Fibroblast of upper back skin (primary cell): Measurements from ENCODE around the gene ITIH5.
"Not testable (repeated sequence)": the region's sequence is repeated elsewhere in the genome, so short reads cannot be mapped to it uniquely, and the experiment has no call there.

ENCODE experiments used
- DNase-seq: peaks from one replicate; pipeline ENCODE4 v3.0.0-alpha.2; 2013

ITIH5 gene

DNA sequence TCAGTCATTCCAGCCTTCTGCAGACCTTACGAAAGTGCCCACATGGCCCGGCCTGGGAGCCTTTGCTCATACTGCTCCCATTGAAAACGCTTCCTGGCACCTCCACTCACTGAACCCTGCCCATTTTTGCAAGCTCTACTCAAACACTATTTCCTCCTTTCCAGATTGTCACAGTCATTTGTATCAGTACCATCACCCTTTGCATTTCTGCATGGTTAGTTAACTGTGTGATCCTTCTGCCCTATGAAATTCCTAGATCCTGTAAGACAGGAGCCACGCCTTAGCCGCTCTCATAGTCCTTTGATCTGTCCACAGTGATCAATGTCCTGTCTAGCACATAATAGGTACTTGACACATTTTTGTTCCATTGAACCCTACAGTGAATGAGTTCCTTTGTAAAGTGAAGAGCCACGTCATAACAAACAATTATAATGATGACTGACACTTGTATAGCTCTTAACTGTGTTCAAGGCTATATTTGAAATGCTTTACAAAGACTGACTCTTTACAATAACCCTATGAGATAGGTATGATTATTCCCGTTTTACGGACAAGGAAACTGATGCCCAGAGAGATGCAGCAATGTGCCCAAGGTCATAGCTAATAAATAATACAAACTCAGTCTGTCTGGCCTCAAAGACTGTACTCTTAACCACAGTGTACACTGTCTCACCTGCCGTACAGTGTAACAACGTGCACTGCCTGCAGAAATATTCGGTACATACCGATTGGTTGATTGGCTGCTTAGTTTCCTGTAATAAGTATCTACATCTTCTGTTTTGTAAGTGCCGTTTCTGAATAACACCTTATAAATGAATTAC lies 19.8 kb upstream of the ITIH5 start:
- DNase-seq: no peak

DNA sequence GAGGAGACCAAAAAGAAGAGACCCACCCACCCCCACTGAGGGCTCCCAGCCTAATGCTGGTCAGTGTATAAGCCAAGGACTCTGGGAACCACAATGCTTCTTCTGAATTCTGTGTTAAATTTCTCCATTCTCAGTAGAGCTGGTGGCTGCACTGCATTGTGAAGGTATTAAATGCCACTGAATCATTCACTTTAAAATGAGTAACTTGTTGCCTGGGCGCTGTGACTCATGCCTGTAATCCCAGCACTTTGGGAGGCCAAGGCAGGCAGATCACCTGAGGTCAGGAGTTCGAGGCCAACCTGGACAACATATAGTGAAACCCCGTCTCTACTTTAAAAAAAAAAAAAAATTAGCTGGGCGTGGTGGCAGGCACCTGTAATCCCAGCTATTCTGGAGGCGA lies 13.3 kb upstream of the ITIH5 start:
- DNase-seq: not testable (repeated sequence)

DNA sequence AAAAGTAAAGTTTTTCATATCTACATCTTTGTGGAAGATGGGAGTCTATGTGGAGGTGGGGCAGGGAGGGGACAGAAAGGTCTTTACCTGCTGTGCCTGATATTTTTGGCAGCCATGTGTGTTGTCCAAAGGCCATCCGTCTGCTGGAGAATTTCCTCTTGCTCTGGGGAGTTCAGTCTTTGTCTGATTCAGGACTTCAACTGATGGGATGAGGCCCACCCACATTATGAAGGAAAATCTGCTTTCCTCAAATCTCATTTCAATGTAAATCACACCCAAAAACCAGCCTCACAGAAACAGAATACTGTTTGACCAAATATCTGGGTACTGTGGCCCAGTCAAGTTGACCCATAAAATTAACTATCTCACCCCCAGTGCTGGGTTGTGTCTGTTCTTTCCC lies 12.5 kb upstream of the ITIH5 start:
- no peak for DNase-seq

DNA sequence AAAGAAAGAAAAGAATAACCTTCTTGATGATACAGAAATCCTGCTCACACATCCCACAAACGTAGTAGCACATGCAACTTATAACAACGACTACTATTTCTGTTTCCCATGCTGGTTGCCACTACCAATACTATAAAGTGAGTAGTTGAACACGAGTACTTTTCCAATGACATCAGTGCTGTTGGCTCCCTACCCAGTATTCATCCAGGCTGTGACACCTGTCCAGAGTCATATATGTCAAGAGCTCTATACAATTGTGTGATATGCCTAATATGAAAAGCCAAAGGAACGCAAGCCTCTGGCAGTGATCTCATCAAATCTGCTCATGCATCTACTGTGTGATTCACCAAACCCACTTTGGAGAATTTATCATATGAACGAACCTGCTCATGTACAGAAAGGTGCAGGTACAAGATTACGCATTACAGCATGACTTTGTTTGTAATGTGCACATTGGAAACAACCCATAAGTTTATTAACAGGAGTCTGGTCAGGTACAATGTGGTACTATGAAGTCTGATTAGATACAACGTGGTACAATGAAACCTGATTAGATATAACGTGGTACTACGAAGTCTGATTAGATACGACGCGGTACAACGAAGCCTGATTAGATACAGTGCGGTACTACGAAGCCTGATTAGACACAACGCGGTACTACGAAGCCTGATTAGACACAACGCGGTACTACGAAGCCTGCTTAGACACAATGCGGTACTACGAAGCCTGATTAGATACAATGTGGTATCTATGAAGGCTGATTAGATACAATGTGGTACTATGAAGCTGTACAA lies 5.8 kb upstream of the ITIH5 start:
- DNase-seq: no peak

DNA sequence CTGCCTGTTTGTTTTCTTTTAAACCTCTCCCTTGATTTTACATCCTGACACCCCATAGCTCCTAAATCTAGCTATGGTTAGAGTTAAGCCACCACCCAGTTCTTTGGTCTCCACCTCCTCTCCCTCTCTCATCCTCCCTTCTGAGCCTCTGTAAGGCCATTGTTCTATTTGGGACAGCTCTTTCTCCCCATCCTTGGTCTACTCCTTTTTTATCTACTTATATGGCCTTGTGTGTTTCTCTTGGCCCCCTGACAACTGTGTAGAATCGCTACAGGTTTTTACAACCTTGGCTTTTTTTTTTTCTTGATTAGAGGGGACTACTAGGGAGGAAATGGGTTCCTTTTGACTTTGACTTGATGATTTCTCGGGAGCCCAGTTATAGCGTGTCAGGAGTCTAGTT lies 3.4 kb upstream of the ITIH5 start:
- no peak for DNase-seq

DNA sequence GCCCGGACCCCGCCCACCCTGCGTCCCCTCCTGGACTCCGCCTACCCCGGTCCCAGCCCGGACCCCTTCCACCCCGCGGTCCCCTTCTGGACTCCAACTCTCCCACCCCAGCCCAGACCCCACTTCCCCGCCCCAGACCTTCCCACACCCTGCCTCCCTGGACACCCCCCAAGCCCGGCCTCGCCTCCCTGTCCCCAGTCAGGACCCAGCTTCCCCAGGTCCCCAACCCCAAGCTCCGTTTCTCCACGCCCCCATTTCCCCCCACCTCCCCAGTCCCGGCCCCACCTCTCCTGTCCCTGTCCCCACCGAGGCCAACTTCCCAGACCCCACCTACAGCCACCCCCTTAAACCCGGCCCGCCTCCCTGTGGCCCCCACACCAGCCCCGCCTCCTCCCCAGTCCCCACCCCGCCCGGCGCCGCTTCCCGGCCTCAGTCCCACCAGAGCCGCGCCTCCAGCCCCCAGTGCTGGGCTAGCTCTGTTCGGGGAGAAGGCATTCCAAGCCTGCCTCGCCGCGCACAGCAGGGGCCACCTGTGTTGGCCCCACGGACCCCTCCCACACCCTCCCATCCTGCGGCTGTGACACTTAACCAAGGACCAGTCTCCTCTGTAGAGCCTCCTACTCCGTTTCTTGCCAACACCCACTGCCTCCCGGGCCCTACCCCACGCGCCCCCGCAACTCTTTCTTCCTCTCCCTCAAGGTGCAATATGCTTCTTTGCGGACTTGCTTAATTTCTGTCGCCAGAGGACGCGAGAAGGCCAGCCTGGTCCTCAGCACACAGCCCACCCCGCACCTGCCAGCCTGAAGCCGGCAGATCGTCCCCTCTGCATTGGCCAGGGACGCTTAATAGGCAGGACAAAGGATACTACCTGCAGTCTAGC lies 736 bp upstream of the ITIH5 start:
- no peak for DNase-seq

DNA sequence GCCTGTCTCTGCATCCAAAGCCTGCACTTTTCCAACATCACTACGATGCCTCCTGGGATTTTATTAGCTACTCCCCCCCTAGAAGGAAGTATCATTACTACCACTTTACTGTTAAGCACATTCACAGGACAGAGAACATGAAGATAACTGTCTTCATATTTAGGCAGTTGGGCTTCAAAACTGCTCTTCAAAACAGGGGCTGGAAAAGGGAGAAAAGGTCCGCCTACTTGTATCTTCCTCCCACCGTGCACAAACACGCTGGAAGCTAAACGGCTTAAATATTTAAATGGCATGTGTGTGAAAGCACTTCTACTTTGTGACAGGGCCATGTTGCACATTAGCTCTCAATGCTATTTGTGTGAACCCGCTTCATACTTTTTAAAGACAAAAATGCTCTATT lies 999 bp downstream of the ITIH5 start:
- DNase-seq: no peak

DNA sequence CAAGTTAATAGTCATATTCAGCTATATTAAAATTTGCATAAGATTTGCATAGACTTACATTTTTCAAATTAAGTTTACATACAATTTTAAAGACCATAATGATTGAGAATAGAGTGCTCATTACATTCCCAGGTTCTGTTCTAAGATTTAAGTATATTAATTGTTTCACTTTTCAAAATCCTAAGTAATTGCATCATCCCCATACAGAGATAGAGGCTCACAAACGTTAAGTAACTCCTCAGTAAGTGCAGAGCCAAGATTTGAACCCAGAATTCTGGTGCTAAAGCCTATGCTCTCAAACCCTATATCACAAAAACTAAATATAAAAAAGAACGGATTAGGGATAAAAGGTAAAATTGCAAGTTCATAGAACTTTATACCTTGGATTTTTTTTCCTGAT lies 2.1 kb downstream of the ITIH5 start:
- no peak for DNase-seq

DNA sequence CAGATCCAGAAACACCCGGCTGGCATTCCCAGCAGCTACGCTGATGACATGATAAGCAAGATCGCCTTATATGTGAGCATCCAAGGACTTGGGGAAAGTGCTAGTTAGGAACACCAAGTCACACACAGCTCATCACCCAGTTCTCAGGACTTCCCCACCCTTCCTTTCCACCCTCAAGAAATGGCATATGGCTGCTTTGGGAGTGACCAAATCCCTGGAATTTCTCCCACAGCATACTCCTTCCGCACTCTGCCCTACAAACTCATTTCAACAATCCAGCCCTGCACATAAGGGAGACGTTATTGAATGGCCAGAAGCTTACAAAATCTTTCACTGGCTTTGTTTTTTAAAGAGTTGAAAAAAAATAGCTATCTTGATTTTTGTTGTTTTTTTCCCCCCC lies 4.2 kb downstream of the ITIH5 start:
- DNase-seq: no peak

DNA sequence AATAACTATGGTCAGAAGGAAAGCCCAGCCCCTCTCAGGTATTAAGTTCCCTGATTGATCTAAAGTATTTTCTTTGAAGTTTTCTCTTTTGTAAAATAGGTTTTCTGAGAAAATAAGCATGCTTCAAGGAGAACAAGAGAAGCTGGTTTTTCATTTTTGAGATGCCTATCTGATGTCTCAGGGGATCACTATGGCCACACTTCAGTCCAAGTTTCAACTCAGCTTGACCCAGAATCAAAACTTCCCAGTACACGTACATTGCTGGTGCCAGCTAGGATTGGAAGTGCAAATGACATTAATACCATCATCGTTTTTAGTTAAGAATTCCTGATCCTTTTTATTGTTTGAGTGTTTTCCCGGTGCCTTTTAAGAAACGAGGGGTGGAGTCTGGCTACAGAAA lies 7.2 kb downstream of the ITIH5 start:
- DNase-seq: peak; percentile 10

DNA sequence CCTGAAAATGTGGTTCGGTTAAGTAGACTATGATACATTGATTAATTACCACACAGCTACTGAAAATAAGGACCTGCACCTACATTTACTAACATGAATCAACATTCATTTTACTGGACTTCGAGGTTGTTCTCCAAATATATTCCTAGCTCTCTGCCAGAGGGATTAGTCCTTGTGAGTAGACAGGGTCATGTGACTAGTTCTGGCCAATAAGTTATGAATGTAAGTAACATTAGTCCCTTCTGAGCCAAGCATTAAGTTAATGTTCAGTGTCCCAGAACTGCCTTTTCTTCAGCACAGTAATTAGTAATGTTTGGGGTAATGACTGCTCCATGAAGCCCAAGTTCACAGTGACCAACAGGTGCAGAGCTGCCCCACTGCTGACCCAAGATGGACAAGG lies 9.2 kb downstream of the ITIH5 start:
- DNase-seq: no peak

DNA sequence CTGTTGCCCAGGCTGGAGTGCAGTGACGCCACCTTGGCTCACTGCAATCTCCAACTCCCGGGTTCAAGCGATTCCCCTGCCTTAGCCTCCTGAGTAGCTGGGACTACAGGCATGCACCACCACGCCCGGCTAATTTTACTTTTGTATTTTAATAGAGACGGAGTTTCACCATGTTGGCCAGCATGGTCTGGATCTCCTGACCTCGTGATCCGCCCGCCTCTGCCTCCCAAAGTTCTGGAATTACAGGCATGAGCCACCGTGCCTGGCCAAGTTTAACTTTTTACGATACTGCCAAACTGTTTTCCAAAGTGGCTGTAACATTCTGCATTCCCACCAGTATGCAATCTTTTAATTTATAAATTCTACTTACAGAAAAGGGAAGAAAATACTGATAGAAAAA lies 9.7 kb downstream of the ITIH5 start:
- DNase-seq: not testable (repeated sequence)

DNA sequence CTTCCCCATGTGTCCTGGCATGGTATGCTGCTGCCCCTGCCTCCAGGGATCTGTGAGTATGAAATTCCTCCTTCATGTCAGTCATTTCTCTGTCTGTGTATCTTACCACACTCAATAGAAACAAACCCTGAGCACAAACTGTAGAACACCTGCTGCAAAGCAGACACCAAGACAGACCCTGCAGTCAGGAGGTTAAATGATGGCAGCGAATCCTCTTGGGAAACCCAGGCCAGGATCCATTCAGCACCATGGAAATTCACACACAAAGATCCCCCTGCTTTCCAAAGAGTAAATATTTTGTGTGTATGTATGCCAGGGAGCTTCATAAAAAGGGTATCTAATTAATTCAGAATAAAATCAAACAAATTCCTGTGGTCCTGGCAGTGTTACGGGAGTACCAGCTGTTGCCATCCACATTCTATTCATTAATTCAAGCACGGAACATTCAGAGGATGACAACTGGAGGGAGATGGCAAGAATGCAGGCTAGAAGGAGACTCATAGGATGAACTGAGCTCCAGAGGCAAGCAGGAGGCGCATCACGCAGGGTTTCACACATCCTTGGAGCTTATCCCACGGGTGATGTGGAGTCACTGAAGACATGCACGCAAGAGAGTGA lies 14.8 kb downstream of the ITIH5 start:
- DNase-seq: no peak

DNA sequence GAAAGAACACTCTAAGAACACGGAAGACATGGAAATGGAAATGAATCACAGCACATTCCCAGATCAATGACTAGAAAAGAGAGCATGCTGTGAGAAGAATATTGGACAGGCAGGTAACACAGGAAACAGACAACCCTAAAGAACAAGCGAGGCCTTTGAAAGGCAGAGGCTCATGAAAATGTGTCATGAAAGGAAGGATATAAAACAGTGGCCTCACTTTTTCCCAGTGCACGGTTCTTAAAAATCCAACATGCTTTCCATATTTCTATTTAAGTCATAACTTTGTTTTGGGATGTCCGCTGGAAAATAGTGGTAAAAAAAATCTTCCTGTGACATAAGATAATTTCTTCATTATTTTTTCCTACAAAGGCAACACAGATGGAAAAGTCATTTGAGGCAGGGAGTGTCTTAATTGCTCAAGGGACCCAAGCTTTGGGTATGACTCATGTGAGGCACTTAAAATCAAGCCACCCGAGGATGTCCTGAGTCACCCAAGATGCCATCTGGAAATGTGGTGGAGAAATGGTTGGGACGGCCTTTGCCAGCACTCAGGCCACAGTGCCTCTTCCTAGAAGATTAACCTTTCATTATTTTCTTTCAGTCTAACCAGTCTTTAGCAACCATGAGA lies 17.0 kb downstream of the ITIH5 start:
- DNase-seq: no peak

DNA sequence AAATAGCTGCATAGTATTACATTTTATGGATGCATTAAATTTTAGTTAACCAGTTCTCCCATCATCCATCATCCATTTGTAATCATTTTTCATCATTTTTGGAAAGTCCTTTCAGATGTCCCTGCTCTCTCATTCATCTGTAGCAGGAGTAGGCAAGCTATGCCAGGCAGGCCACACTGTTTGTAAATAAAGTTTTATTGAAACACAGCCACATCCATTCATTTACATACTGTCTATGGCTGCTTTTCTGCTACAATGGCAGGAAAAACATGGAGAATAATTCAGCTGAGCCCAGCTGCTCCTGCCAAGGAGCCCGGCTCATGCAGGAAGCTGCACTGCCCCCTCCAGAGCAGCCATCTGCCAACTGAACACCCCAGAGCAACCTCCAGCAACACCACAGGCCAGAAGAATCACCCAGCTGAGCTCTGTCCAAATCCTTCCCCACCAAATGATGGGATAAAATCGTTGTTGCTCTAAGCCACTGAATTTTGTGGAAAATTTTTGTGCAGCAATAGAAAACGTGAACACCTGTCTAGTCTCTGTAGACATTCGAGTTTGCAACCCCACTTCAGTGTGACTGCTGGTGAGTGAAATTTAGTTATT lies 19.6 kb downstream of the ITIH5 start:
- no peak for DNase-seq

DNA sequence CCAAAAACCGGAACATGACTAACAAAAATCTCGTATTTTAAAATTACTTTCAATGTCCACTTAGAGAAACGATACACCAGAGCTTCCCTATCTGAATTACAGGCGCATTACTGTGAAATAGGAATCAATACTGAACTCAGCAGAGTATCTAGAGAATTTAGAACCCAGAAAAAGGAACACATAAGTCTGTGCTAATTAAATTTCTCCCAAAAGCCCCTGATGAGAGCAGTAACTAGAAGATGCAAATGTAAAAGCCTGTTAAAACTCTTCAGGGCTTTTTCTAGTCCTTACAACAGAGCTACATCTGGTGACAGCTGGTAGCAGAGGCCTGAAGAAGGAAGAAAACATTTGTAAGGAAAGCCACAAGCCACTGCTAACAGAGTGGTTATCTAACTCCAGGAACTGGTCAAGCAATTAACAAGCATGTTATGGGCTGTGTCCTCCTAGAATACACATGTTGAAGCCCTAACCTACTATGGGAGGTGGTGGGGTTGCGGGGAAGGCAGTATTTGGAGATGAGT lies 24.2 kb downstream of the ITIH5 start:
- DNase-seq: no peak

DNA sequence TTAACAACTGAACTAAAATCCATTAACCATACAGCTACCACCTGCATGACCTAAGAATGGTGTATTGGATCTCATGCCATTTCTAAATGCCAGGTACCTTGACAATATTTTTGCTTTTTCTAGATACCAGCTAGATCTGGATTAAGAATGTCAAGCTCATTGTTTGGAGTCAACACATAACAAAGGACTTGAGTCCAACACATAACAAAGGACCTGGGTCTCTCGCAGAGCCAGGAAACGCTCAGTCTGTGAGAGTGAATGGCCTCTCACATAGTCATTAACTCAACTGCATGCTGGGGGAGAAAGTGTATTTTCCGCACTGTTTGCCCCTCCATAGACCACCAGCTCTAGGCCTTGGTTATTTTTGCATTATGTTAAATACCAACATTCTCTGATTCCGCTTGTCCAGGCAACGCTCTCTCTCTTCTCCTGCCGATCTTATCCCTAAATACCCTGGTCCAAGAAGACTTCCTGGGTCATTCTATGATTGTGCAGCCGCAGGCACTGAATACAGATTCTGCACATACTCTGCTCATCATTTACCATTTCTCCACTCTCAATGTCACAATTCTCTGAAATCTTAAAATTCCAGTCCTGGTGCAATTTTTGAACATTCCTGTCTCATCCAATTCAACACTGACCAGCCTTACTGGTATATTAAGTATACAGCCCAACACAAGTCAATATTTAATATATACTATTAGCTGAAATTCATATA lies 31.2 kb downstream of the ITIH5 start:
- no peak for DNase-seq

DNA sequence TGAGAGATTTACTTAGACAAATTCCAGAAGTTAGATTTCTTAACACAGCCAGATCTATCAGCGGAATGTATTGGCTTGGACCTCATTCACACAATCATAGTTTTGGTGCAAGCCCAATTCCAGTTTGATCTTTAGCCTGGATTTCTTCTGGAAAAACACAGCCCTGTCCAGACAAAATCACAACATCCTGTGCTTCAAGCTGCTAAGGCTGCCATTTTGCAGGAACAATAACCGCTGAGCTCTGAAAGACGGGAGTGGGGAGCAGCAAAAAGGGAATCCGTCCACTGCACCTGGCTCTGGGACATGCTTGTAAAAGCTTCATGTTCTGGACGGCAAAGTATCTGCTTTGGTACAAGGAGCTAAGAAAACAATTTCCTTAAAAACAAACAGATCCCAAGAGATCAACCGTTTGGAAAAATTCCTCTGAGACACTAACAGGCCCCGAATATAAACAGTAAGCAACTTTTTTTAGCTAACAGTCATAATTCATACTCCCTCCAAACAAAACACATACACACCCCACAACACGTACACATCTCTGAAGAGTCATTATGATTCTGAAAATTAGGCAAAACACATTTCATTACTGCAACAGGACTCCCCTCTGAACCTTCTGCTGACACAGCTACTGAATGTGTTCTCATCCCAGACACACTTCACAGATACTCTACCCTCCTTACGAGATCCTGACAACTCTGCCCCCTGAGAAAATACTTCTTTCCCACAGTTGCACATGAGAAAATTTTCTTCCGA lies 32.4 kb downstream of the ITIH5 start:
- no peak for DNase-seq

DNA sequence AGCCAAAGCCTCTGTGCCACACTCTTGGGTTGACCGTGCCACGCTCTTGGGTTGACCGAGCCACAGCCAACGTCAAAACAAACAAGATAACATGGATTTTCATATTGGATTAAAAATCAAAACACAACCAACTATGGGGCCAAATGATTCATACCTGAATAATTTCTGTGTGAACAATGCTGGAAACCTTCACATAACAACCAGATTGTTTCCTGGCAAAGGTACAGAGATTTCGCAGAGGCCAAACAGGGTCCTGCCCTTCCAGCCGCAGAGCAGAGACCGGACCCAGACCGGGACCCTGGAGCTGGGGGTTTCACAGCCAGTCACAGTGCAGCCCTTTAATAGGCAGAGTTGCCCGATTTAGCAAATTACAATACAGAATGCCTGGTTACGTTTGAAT lies 40.5 kb downstream of the ITIH5 start:
- DNase-seq: peak; percentile 36

DNA sequence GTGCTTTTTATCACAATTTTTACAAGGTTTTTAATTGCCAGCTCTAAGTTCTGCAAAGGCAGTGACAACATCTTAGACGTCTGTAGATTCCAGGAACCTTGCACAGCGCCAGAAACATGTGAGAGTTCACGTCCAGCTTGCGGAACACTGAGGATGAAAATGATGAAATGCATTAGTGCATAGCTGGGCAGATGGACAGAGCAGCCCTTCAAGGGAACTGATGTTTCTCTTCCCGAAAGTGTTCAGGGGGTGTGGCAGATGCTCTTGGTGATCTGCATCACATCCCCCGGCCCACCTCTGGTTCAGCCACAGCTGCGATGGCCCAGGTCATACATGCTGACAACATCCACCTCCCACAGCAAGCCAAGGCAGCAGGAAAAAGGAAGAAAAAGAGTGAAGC lies 40.9 kb downstream of the ITIH5 start:
- DNase-seq: peak; percentile 44
